ENCODE measurements around the gene RPS14.

The RPS14 gene

GRCh38 chr5:150397782-150398721, 51.5 kb downstream of the RPS14 start:
- TF ChIP-seq CTCF (IDR thresholded peaks at IDR 0.05; ENCODE audit: insufficient read depth, low read length, poor library complexity, severe bottlenecking), result peak; percentile 9
- Histone ChIP-seq H3K27me3 (replicated peaks; ENCODE audit: control insufficient read depth, insufficient read depth, low read length) (no peaks in the 10 kb centered on the region), H3K4me3 (replicated peaks; ENCODE audit: low read depth, low read length) (no peak overlapping the region), H3K36me3 (ENCODE audit: control insufficient read depth, insufficient read depth, low read length) (peaks cover 51% of the 10 kb centered on the region)
- DNase-seq (ENCODE audit: extremely low read depth, insufficient read length), result no peak

GRCh38 chr5:150397146-150397781, 52.3 kb downstream of the RPS14 start:
- no peak for TF ChIP-seq CTCF (IDR thresholded peaks at IDR 0.05; ENCODE audit: insufficient read depth, low read length, poor library complexity, severe bottlenecking)
- DNase-seq (ENCODE audit: extremely low read depth, insufficient read length), result no peak
- Histone ChIP-seq H3K27me3 (replicated peaks; ENCODE audit: control insufficient read depth, insufficient read depth, low read length) (no peaks in the 10 kb centered on the region), H3K4me3 (replicated peaks; ENCODE audit: low read depth, low read length) (no peak overlapping the region), H3K36me3 (ENCODE audit: control insufficient read depth, insufficient read depth, low read length) (peaks cover 47% of the 10 kb centered on the region)

GRCh38 chr5:150396267-150396666, 53.3 kb downstream of the RPS14 start:
- Histone ChIP-seq H3K36me3 (ENCODE audit: control insufficient read depth, insufficient read depth, low read length) (peaks cover 43% of the 10 kb centered on the region), H3K4me3 (replicated peaks; ENCODE audit: low read depth, low read length) (no peak overlapping the region), H3K27me3 (replicated peaks; ENCODE audit: control insufficient read depth, insufficient read depth, low read length) (no peaks in the 10 kb centered on the region)
- TF ChIP-seq CTCF (IDR thresholded peaks at IDR 0.05; ENCODE audit: insufficient read depth, low read length, poor library complexity, severe bottlenecking), result no peak
- no peak for DNase-seq (ENCODE audit: extremely low read depth, insufficient read length)

- Histone ChIP-seq H3K4me3 (replicated peaks; ENCODE audit: low read depth, low read length) (no peak overlapping the region), H3K27me3 (replicated peaks; ENCODE audit: control insufficient read depth, insufficient read depth, low read length) (no peaks in the 10 kb centered on the region), H3K36me3 (ENCODE audit: control insufficient read depth, insufficient read depth, low read length) (peaks cover 43% of the 10 kb centered on the region)
- no peak for DNase-seq (ENCODE audit: extremely low read depth, insufficient read length)
- TF ChIP-seq CTCF (IDR thresholded peaks at IDR 0.05; ENCODE audit: insufficient read depth, low read length, poor library complexity, severe bottlenecking), result no peak
Measured at GRCh38 chr5:150395688-150395975, 53.9 kb downstream of the RPS14 start.

- Histone ChIP-seq H3K36me3 (ENCODE audit: control insufficient read depth, insufficient read depth, low read length) (peaks cover 39% of the 10 kb centered on the region), H3K27me3 (replicated peaks; ENCODE audit: control insufficient read depth, insufficient read depth, low read length) (no peaks in the 10 kb centered on the region), H3K4me3 (replicated peaks; ENCODE audit: low read depth, low read length) (no peak overlapping the region)
- no peak for DNase-seq (ENCODE audit: extremely low read depth, insufficient read length)
- no peak for TF ChIP-seq CTCF (IDR thresholded peaks at IDR 0.05; ENCODE audit: insufficient read depth, low read length, poor library complexity, severe bottlenecking)
Measured at GRCh38 chr5:150394912-150395687, 54.4 kb downstream of the RPS14 start.
